HG02798 (cell line): ENCODE measurements around the gene ECHDC1.
A peak's percentile ranks its signal among the peaks of the same experiment; 100 is the strongest.
"Not testable (repeated sequence)": the region's sequence is repeated elsewhere in the genome, so short reads cannot be mapped to it uniquely, and the experiment has no call there.

Experiments used
- ATAC-seq: cut with Tn5 transposase; IDR thresholded peaks from one replicate; pipeline ENCODE4 v1.9.1; 2021; ENCODE audit warnings: mild to moderate bottlenecking; ENCODE audit not compliant: unreplicated experiment, poor library complexity

ECHDC1 gene

GRCh38 chr6:127342946-127343808 lies at the start of gene ECHDC1:
Gene ECHDC1 (minus strand): TSS chr6:127343609. CDS start chr6:127331028, 12,581 bp downstream.
- peak; percentile 79 for ATAC-seq

GRCh38 chr6:127392301-127392700 lies 48.9 kb upstream of the ECHDC1 start:
- ATAC-seq, result no peak

- ATAC-seq, result no peak
Observed at GRCh38 chr6:127391094-127391953, 47.9 kb upstream of the ECHDC1 start.

GRCh38 chr6:127389706-127390105 lies 46.3 kb upstream of the ECHDC1 start:
- no peak for ATAC-seq

- ATAC-seq, result no peak
Observed at GRCh38 chr6:127385668-127386430, 42.4 kb upstream of the ECHDC1 start.

- not testable (repeated sequence) for ATAC-seq
Observed at GRCh38 chr6:127384848-127385247, 41.4 kb upstream of the ECHDC1 start.

- no peak for ATAC-seq
Observed at GRCh38 chr6:127383988-127384387, 40.6 kb upstream of the ECHDC1 start.

- no peak for ATAC-seq
Observed at GRCh38 chr6:127382413-127382812, 39.0 kb upstream of the ECHDC1 start.

- ATAC-seq, result no peak
Observed at GRCh38 chr6:127381384-127381783, 38.0 kb upstream of the ECHDC1 start.

GRCh38 chr6:127376685-127377084 lies 33.3 kb upstream of the ECHDC1 start:
- ATAC-seq, result no peak

GRCh38 chr6:127367023-127367375 lies 23.6 kb upstream of the ECHDC1 start:
- ATAC-seq, result no peak

GRCh38 chr6:127366282-127367022 lies 23.0 kb upstream of the ECHDC1 start:
- ATAC-seq, result no peak

- ATAC-seq, result no peak
Observed at GRCh38 chr6:127365874-127366273, 22.5 kb upstream of the ECHDC1 start.

GRCh38 chr6:127352524-127352923 lies 9.1 kb upstream of the ECHDC1 start:
- ATAC-seq, result no peak

GRCh38 chr6:127349980-127350379 lies 6.6 kb upstream of the ECHDC1 start:
- no peak for ATAC-seq

GRCh38 chr6:127348028-127348661 lies 4.7 kb upstream of the ECHDC1 start:
- no peak for ATAC-seq

GRCh38 chr6:127347178-127347577 lies 3.8 kb upstream of the ECHDC1 start:
- ATAC-seq, result no peak

GRCh38 chr6:127345521-127345920 lies 2.1 kb upstream of the ECHDC1 start:
- no peak for ATAC-seq
